ENCODE data around the gene RAB23.

Gene RAB23

GRCh38 chr6:57254055-57254717, 32.1 kb upstream of the RAB23 start:
- Histone ChIP-seq H3K27me3 (ENCODE audit: insufficient read depth, low read length, poor library complexity) (no peaks in the 10 kb centered on the region), H3K9me3 (ENCODE audit: insufficient read depth, low read length, severe bottlenecking) (no peaks in the 10 kb centered on the region), H2AFZ (ENCODE audit: low read depth, low read length) (no peak overlapping the region), H3K36me3 (ENCODE audit: insufficient read depth, low read length) (no peaks in the 10 kb centered on the region), H3K79me2 (ENCODE audit: insufficient read depth, low read length) (no peaks in the 10 kb centered on the region), H3K4me1 (ENCODE audit: insufficient read depth, low read length) (no peaks in the 10 kb centered on the region), H3K27ac (ENCODE audit: low read length) (no peak overlapping the region), H3K9ac (ENCODE audit: low read depth, low read length) (no peak overlapping the region), H4K20me1 (ENCODE audit: insufficient read depth, low read length) (no peaks in the 10 kb centered on the region), H3K4me3 (ENCODE audit: low read depth in 1 of 2, low read length in 2 of 2) (no peak overlapping the region), H3K4me2 (ENCODE audit: insufficient read depth, low read length) (no peak overlapping the region)
- DNase-seq (no peak), ATAC-seq (ENCODE audit: insufficient read depth, low read depth) (no peak)
- TF ChIP-seq, protein P1, sequence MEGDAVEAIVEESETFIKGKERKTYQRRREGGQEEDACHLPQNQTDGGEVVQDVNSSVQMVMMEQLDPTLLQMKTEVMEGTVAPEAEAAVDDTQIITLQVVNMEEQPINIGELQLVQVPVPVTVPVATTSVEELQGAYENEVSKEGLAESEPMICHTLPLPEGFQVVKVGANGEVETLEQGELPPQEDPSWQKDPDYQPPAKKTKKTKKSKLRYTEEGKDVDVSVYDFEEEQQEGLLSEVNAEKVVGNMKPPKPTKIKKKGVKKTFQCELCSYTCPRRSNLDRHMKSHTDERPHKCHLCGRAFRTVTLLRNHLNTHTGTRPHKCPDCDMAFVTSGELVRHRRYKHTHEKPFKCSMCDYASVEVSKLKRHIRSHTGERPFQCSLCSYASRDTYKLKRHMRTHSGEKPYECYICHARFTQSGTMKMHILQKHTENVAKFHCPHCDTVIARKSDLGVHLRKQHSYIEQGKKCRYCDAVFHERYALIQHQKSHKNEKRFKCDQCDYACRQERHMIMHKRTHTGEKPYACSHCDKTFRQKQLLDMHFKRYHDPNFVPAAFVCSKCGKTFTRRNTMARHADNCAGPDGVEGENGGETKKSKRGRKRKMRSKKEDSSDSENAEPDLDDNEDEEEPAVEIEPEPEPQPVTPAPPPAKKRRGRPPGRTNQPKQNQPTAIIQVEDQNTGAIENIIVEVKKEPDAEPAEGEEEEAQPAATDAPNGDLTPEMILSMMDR (IDR thresholded peaks at IDR 0.05; ENCODE audit: borderline replicate concordance, extremely low read depth, low read length, poor library complexity, severe bottlenecking), result no peak
- TF ChIP-seq EZH2 (IDR thresholded peaks at IDR 0.05; ENCODE audit: borderline replicate concordance, low read depth, low read length, severe bottlenecking), result no peak

DNA sequence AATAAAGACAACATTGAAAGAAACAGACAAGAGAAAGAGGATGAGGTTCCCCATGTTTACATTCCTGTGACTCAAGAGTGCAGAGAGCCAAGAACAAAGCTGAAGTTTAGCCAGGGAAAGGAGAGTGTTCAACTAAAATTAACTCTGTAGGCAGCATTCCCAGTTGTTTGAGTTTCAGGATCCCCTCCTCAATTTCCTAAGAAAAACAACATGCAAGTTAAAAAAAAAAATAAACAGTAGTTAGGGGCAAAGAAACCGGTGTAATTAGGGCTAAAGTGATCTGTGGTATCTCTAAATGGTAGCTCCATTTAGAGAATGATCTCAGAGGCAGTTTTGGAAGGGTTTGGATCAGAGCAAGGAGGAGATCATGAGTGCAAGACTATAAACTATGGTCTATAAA, 30.9 kb upstream of the RAB23 start:
- Histone ChIP-seq H2AFZ (ENCODE audit: low read depth, low read length) (no peak overlapping the region), H3K9ac (ENCODE audit: low read depth, low read length) (no peak overlapping the region), H3K27me3 (ENCODE audit: insufficient read depth, low read length, poor library complexity) (no peaks in the 10 kb centered on the region), H3K4me2 (ENCODE audit: insufficient read depth, low read length) (no peak overlapping the region), H3K27ac (ENCODE audit: low read length) (no peak overlapping the region), H3K4me3 (ENCODE audit: low read depth in 1 of 2, low read length in 2 of 2) (no peak overlapping the region), H3K9me3 (ENCODE audit: insufficient read depth, low read length, severe bottlenecking) (no peaks in the 10 kb centered on the region), H3K79me2 (ENCODE audit: insufficient read depth, low read length) (no peaks in the 10 kb centered on the region), H4K20me1 (ENCODE audit: insufficient read depth, low read length) (no peaks in the 10 kb centered on the region), H3K4me1 (ENCODE audit: insufficient read depth, low read length) (no peaks in the 10 kb centered on the region), H3K36me3 (ENCODE audit: insufficient read depth, low read length) (no peaks in the 10 kb centered on the region)
- DNase-seq (no peak), ATAC-seq (ENCODE audit: insufficient read depth, low read depth) (no peak)
- TF ChIP-seq, protein P1 (IDR thresholded peaks at IDR 0.05; ENCODE audit: borderline replicate concordance, extremely low read depth, low read length, poor library complexity, severe bottlenecking), result no peak
- no peak for TF ChIP-seq EZH2 (IDR thresholded peaks at IDR 0.05; ENCODE audit: borderline replicate concordance, low read depth, low read length, severe bottlenecking)

- ATAC-seq (ENCODE audit: insufficient read depth, low read depth) (no peak), DNase-seq (no peak)
- Histone ChIP-seq H3K79me2 (ENCODE audit: insufficient read depth, low read length) (no peaks in the 10 kb centered on the region), H3K27me3 (ENCODE audit: insufficient read depth, low read length, poor library complexity) (no peaks in the 10 kb centered on the region), H3K27ac (ENCODE audit: low read length) (no peak overlapping the region), H4K20me1 (ENCODE audit: insufficient read depth, low read length) (no peaks in the 10 kb centered on the region), H3K36me3 (ENCODE audit: insufficient read depth, low read length) (no peaks in the 10 kb centered on the region), H3K4me3 (ENCODE audit: low read depth in 1 of 2, low read length in 2 of 2) (no peak overlapping the region), H3K4me1 (ENCODE audit: insufficient read depth, low read length) (no peaks in the 10 kb centered on the region), H3K9ac (ENCODE audit: low read depth, low read length) (no peak overlapping the region), H3K9me3 (ENCODE audit: insufficient read depth, low read length, severe bottlenecking) (no peaks in the 10 kb centered on the region), H3K4me2 (ENCODE audit: insufficient read depth, low read length) (no peak overlapping the region), H2AFZ (ENCODE audit: low read depth, low read length) (no peak overlapping the region)
- TF ChIP-seq, protein P1 (IDR thresholded peaks at IDR 0.05; ENCODE audit: borderline replicate concordance, extremely low read depth, low read length, poor library complexity, severe bottlenecking), result no peak
- no peak for TF ChIP-seq EZH2 (IDR thresholded peaks at IDR 0.05; ENCODE audit: borderline replicate concordance, low read depth, low read length, severe bottlenecking)
Measured at GRCh38 chr6:57252137-57252536, 30.0 kb upstream of the RAB23 start.
